Thoracic aorta (tissue), 2 donors: ENCODE measurements around the gene NLRC5. TPM values are rescaled to one million over a fixed set of nuclear protein-coding genes. Genes with fewer than 3 reads are reported as not detected.

Experiments used
- ATAC-seq: fragments of 150-250 bp; one replicate; pipeline ENCODE4 v1.8.0; 2017; ENCODE audit warnings: low read depth; ENCODE audit not compliant: insufficient number of reproducible peaks, low FRiP score
- DNase-seq: peaks from one replicate; pipeline ENCODE4 v3.0.0-alpha.2; 2020; ENCODE audit warnings: low spot score
- H3K27ac ChIP-seq, 2 donors: fragments of 200-600 bp; sonication (generic); 1 replicate in 1 of 2; 2 replicates in 1 of 2; pipeline ENCODE4 v1.5.1; 2016; ENCODE audit warnings: mild to moderate bottlenecking in 2 of 2, moderate library complexity in 2 of 2
- H3K27me3 ChIP-seq: fragments of 200-600 bp; sonication (generic); replicated peaks from 2 replicates; pipeline ENCODE4 v1.6.0; 2016; ENCODE audit warnings: mild to moderate bottlenecking; ENCODE audit not compliant: insufficient read depth
- H3K36me3 ChIP-seq: fragments of 200-600 bp; sonication (generic); one replicate; pipeline ENCODE4 v1.5.1; 2016
- H3K4me1 ChIP-seq, 2 donors: fragments of 200-600 bp; sonication (generic); 1 replicate in 1 of 2; 2 replicates in 1 of 2; pipeline versions ENCODE4 v1.5.1 to v1.6.0; 2016; ENCODE audit warnings: low read depth in 2 of 2, mild to moderate bottlenecking in 1 of 2; ENCODE audit not compliant: control insufficient read depth in 1 of 2
- H3K4me3 ChIP-seq: fragments of 200-600 bp; sonication (generic); 2 replicates; pipeline ENCODE4 v1.5.1; 2016; ENCODE audit warnings: mild to moderate bottlenecking
- H3K9me3 ChIP-seq: fragments of 200-600 bp; sonication (generic); 2 replicates; pipeline ENCODE4 v1.5.1; 2016
- CTCF ChIP-seq: fragments of 200-600 bp; sonication (generic); IDR thresholded peaks from one replicate; pipeline ENCODE4 v1.5.1; 2019; ENCODE audit warnings: antibody characterized with exemption
- total RNA-seq, 2 donors: library from RNA; depleted of rRNA; stranded (reverse); fragments of >200 nt; gene quantifications; one replicate each; pipeline versions ENCODE4 v1.1.0 to v1.2.3, GENCODE V29; 2016

Gene NLRC5
- total RNA-seq, 2 donors from 2014 or later: 51.0 to 54.4 TPM

DNA sequence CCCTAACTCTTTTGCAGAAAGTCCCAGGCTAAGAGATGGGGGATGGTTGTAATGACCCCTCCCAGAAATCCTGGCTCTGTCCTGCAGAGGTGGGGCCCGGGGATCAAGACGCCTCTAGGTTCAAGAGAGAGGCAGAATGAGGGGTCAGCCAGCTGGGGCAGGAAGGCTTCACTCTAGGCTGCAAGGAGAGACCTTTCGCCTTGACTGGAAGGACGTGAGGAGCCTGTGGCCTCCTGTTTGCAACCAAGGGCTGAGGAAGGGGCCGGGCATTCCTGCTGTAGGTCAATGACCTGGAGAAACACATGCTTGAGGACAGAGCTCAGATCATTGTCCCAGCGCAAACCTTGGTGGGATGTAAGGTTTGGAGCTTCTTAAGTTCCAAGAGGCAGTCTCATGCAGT, 36.4 kb upstream of the NLRC5 start:
- ATAC-seq: no peak
- Histone ChIP-seq H3K36me3 (no peaks in the 10 kb centered on the region), H3K9me3 (no peaks in the 10 kb centered on the region), H3K4me1 (no peaks in the 10 kb centered on the region), H3K27me3 (no peaks in the 10 kb centered on the region), H3K4me3 (no peak overlapping the region), H3K27ac (no peak overlapping the region)
- no peak for TF ChIP-seq CTCF
- DNase-seq: no peak

DNA sequence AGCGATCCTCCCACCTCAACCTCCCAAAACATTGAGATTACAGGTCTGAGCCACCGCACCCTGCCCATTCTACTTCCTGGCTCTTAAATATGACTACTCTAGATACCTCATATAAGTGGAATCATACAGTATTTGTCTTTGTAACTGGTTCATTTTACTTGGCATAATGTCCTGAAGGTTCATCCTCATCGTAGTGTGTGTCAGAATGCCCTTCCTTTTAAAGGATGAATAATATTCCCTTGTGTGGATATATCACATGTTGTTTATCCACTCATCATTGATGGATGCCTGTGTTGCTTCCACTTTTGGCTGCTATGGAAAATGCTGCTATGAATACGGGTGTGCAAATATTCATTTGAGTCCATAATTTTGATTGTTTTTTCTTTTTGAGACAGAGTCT, 33.3 kb upstream of the NLRC5 start:
- H3K4me3 ChIP-seq: no peak overlapping the region
- no peaks in the 10 kb centered on the region for H3K27me3 ChIP-seq
- no peak for TF ChIP-seq CTCF
- DNase-seq (no peak), ATAC-seq (no peak)
- H3K36me3 ChIP-seq: no peaks in the 10 kb centered on the region
- H3K4me1 ChIP-seq: peaks cover under 1 to 2% of the 10 kb centered on the region in 2 donors
- no peak overlapping the region for H3K27ac ChIP-seq
- no peaks in the 10 kb centered on the region for H3K9me3 ChIP-seq

- Histone ChIP-seq H3K9me3 (no peaks in the 10 kb centered on the region), H3K4me3 (no peak overlapping the region), H3K27ac (no peak overlapping the region), H3K36me3 (no peaks in the 10 kb centered on the region), H3K4me1 (peaks cover 8 to 9% of the 10 kb centered on the region in 2 donors), H3K27me3 (no peaks in the 10 kb centered on the region)
- DNase-seq (no peak), ATAC-seq (no peak)
- TF ChIP-seq CTCF: no peak
Observed at GRCh38 chr16:56956756-56957155, 32.6 kb upstream of the NLRC5 start.

GRCh38 chr16:56960681-56961281, 28.6 kb upstream of the NLRC5 start:
- no peak for TF ChIP-seq CTCF
- Histone ChIP-seq H3K4me1 (peaks cover 12 to 13% of the 10 kb centered on the region in 2 donors), H3K27me3 (no peaks in the 10 kb centered on the region), H3K27ac (no peak overlapping the region), H3K9me3 (no peaks in the 10 kb centered on the region), H3K4me3 (no peak overlapping the region), H3K36me3 (no peaks in the 10 kb centered on the region)
- ATAC-seq: no peak
- no peak for DNase-seq

GRCh38 chr16:56961386-56961785, 28.0 kb upstream of the NLRC5 start:
- no peak for DNase-seq
- TF ChIP-seq CTCF: no peak
- no peak overlapping the region for H3K4me3 ChIP-seq
- H3K9me3 ChIP-seq: no peaks in the 10 kb centered on the region
- ATAC-seq: no peak
- no peaks in the 10 kb centered on the region for H3K36me3 ChIP-seq
- no peak overlapping the region for H3K27ac ChIP-seq
- H3K27me3 ChIP-seq: no peaks in the 10 kb centered on the region
- H3K4me1 ChIP-seq: peaks cover 12 to 13% of the 10 kb centered on the region in 2 donors
